GM08714 (cell line): Measurements from ENCODE around the gene CD81.

Source experiments
- H3K4me3 ChIP-seq: fragments of 200-500 bp; sonication (Bioruptor generic); 2 replicates; pipeline ENCODE4 v1.5.1; 2014; ENCODE audit warnings: mild to moderate bottlenecking, low read length, inconsistent platforms
- ZNF274 ChIP-seq: IDR thresholded peaks from 2 replicates; pipeline ENCODE4 v1.6.1; 2012; ENCODE audit warnings: mild to moderate bottlenecking, low read depth, low read length

CD81 gene

GRCh38 chr11:2388431-2389376, 11.6 kb downstream of the CD81 start:
- no peak overlapping the region; the same call in 1 of the 2 replicates for H3K4me3 ChIP-seq
- no peak for TF ChIP-seq ZNF274

DNA sequence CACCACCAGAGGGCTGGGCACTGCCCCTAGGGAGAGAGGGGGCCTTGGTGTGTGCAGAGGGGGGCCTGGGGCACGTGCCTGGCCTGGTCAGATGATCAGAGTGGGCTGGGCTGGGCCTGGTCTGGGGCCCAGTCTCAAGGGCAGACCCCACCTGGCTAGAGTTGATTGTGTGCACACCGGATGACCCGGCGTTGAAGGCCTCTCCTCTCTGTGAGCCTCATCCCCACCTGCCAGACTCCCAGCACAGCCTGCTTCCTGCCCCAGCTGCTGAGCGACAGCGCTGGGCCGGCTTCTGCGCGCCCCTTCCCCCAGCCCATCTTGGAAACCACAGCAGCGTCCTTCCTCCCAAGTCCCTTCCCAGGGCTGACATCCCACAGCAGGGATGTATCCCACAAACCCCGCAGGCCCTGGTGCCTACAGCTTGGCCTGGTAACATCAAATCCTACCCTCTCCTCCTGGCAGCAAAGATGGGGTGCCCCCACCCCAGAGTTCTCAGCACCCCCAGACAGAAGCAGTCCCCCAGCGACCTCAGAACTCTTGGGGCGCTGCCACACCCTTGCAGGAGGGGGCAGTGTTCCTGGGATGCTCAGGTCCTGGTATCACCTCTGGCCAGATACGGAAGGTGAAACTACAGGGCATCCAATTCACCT, 12.4 kb downstream of the CD81 start:
- no peak for TF ChIP-seq ZNF274
- H3K4me3 ChIP-seq = no peak overlapping the region; the same call in 1 of the 2 replicates

- no peak overlapping the region for H3K4me3 ChIP-seq
These were observed 13.1 kb downstream of the CD81 start for GRCh38 chr11:2390091-2390724.

GRCh38 chr11:2390725-2391151, 13.6 kb downstream of the CD81 start:
- H3K4me3 ChIP-seq = no peak overlapping the region
- no peak for TF ChIP-seq ZNF274

More at GRCh38 chr11:2390091-2390724, 13.1 kb downstream of the CD81 start:
- TF ChIP-seq ZNF274 = no peak

DNA sequence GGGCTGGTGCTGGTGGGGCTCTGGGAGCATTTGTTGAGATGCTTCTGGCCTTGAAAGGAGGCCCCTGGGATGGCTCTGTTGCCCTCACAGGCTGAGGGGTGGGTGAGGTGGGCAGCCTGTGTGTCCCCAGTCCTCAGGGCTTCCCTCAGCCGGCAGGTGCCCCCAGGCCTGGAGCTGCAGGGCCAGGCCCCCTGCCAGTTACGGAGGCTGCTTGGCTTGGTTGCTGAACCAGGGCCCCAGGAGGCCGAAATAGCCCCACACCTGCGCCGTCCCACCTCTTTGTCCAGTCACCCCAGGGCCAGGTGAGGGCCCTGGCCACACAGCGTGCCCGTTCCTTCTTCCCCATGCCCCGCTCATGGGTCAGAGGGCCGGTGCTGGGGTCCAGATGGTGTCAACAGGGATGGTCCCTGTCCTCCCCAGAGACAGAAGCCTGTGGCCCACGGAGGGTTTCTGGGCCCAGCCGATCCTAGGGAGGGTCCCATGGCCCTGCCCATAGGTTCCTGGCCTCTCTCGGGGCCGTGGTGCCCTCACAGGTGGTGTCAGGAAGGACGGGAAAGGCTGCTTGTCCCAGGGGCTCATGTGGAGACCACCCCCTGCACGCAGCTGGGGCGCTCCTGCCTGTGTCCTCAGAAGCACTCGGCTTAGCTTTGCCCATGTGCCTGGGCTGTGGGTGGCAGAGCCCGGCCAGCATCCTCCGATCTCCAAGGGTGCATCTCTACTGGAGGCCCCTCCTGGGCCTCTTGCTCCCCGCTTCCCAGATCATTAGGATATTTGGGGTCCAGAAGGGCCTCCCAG, 14.3 kb downstream of the CD81 start:
- H3K4me3 ChIP-seq = no peak overlapping the region
- TF ChIP-seq ZNF274 = no peak

DNA sequence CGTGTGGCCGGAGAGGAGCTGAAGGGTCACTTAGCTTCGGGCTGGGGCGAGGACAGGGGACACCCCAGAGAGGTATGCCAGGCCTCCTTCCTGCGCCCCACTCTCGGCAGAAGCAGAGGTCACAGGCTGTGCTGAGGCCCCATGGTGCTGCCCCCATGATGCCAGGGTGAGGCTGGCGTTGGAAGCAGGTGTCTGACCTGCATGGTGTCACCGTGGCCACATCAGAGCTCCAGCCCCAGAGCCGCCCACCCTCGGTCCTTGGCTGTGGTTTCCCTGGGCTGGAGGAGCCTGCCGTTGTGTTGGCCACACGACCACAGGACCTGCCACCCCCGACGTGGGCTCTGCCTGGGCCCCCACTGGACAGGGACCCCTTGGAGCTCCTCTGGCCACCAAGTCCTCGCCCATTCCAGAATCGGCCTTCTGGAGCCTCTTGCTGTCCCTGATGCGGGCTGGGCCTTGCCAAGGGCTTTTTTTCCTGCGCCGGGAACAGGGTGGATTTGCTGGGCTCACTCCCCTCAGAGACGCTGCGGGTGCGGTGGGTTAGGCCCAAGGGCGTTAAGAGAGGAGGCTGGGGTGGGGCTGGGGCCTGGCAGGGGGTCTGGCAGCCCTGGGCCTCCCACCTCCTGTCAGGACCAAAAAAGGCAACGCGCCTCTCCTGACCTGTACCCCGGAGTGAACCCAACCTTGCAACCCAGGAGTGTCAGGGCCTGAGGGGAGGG, 15.3 kb downstream of the CD81 start:
- no peak for TF ChIP-seq ZNF274
- no peak overlapping the region for H3K4me3 ChIP-seq

- TF ChIP-seq ZNF274 = no peak
These were observed 16.2 kb downstream of the CD81 start for GRCh38 chr11:2393111-2393868.

DNA sequence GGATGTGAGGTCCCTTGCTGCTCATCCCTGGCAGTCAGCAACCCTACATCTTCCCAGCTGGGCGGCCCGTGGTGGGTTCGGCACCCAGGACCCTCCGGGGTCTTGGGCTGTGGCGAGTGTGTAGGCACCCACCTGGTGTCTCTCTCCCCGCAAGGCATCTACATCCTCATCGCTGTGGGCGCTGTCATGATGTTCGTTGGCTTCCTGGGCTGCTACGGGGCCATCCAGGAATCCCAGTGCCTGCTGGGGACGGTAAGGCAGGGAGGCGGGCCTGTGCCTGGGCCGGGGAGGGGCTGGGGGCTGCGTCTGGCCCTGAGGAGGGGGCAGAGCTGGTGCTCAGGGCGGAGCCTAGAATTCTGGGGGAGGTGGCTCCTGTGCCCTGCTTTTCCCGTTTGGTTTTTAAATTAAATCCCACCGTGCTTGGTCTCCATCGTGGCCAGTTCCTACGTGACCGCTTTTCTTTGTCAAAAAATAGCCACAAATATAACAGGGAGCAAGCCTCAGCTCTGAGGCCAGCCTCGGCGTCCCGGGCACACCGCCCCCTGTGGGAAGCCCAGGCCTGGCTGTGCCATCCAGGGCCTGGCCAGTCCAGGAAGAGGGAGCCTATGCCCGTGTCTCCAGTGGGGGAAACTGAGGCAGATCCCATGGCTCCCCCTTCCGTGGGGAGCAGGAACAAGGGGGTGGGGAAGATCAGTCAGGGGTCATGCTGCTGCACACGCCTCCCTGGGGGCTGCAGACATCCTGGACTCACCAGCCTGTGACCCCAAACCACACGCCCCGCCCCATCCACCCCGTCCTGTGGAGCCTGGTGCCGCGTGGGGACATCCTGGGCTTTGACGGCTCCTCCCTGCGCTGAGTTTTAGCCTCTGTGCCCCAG, 17.1 kb downstream of the CD81 start:
- no peak overlapping the region; the same call in 1 of the 2 replicates for H3K4me3 ChIP-seq
- no peak for TF ChIP-seq ZNF274

More at GRCh38 chr11:2393111-2393868, 16.2 kb downstream of the CD81 start:
- no peak overlapping the region for H3K4me3 ChIP-seq

GRCh38 chr11:2394818-2395105, 17.7 kb downstream of the CD81 start:
- no peak for TF ChIP-seq ZNF274
- H3K4me3 ChIP-seq = no peak overlapping the region

DNA sequence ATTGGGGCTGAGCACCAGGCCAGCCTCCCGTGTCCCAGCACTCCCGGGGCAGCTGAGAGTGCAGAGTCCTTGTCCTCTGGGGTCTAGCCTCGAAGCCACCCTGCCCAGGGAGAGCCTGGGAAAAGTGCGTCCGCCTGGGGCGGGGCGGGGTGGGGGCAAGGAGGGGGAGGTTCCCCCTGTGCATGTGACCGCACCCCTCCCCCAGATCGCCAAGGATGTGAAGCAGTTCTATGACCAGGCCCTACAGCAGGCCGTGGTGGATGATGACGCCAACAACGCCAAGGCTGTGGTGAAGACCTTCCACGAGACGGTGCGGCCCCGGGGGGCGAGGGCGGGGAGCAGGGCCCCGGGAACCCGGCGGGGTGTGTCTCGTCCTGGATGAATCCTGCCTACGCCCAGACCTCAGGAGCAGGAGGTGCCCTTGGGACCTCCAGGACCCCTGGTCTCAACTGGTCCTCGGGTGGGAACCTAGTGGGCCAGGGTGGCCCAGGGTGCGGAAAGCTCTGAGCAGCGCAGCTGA, 18.2 kb downstream of the CD81 start:
- no peak overlapping the region for H3K4me3 ChIP-seq
- no peak for TF ChIP-seq ZNF274

DNA sequence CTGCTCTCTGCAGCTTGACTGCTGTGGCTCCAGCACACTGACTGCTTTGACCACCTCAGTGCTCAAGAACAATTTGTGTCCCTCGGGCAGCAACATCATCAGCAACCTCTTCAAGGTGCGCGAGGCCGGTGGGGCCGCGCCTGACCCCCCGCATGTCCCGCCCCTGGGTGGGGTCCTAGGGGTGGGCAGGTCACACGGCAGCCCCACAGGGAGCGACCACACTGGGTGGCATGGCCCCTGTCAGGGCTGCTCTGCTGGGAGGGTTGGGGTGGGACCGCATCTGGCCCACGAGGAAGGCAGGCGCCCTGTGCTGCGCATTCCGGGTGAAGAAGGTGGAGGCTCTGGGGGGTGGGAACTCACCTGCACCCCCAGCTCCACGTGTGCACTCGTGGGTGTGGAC, 18.7 kb downstream of the CD81 start:
- no peak overlapping the region for H3K4me3 ChIP-seq
- no peak for TF ChIP-seq ZNF274
